HepG2 (cell line): ENCODE results near the gene CHCHD5. TPM values are rescaled to one million over a fixed set of nuclear protein-coding genes. Genes with fewer than 3 reads are reported as not detected.
A peak's percentile ranks its signal among the peaks of the same experiment; 100 is the strongest.

Experiments
- AHR ChIP-seq: IDR thresholded peaks from 2 replicates; pipeline ENCODE4 v1.6.1; 2018; ENCODE audit warnings: missing genetic modification reagents, missing compliant biosample characterization
- MTF2 ChIP-seq: sonication (generic); formaldehyde crosslinking; IDR thresholded peaks from 2 replicates; pipeline ENCODE4 v1.5.0; 2020; ENCODE audit warnings: missing genetic modification reagents, borderline replicate concordance
- MYC ChIP-seq: sonication (generic); formaldehyde crosslinking; IDR thresholded peaks from 2 replicates; pipeline ENCODE4 v1.9.0; 2021; ENCODE audit warnings: missing genetic modification reagents, borderline replicate concordance
- MZF1 ChIP-seq: sonication (generic); formaldehyde crosslinking; IDR thresholded peaks from 2 replicates; pipeline ENCODE4 v1.8.1; 2023; ENCODE audit warnings: mild to moderate bottlenecking, missing genetic modification reagents, borderline replicate concordance
- NCOA2 ChIP-seq: sonication (generic); formaldehyde crosslinking; IDR thresholded peaks from 2 replicates; pipeline ENCODE4 v1.8.0; 2022; ENCODE audit warnings: inconsistent platforms
- POLR2AphosphoS5 ChIP-seq: IDR thresholded peaks from 2 replicates; pipeline ENCODE4 v1.6.1; 2012; ENCODE audit warnings: low read depth, low read length
- POLR2G ChIP-seq: fragments of 200-400 bp; formaldehyde crosslinking; IDR thresholded peaks from 2 replicates; pipeline ENCODE4 v1.6.1; 2018; ENCODE audit warnings: mild to moderate bottlenecking, low read depth, low read length, moderate library complexity
- SAP130 ChIP-seq: IDR thresholded peaks from 2 replicates; pipeline ENCODE4 v1.6.1; 2016; ENCODE audit warnings: low read depth
- SMAD3 ChIP-seq: sonication (generic); formaldehyde crosslinking; IDR thresholded peaks from 2 replicates; pipeline ENCODE4 v1.4.0; 2020; ENCODE audit warnings: missing genetic modification reagents
- SRSF9 ChIP-seq: fragments of 200-400 bp; formaldehyde crosslinking; IDR thresholded peaks from 2 replicates; pipeline ENCODE4 v1.6.1; 2018; ENCODE audit warnings: borderline replicate concordance, mild to moderate bottlenecking, low read depth, low read length; ENCODE audit not compliant: insufficient read depth, poor library complexity, severe bottlenecking
- STAT5B ChIP-seq: sonication (generic); formaldehyde crosslinking; IDR thresholded peaks from 2 replicates; pipeline ENCODE4 v1.4.0; 2020; ENCODE audit warnings: missing genetic modification reagents
- TBX3 ChIP-seq: fragments of 450-650 bp; IDR thresholded peaks from 2 replicates; pipeline ENCODE4 v1.6.1; 2017; ENCODE audit warnings: antibody characterized with exemption, mild to moderate bottlenecking, inconsistent platforms, borderline replicate concordance
- ZMYM3 ChIP-seq: sonication (generic); formaldehyde crosslinking; IDR thresholded peaks from 2 replicates; pipeline ENCODE4 v1.5.1; 2020; ENCODE audit warnings: mild to moderate bottlenecking, missing genetic modification reagents
- ZNF143 ChIP-seq: sonication (generic); formaldehyde crosslinking; IDR thresholded peaks from 2 replicates; pipeline ENCODE4 v1.4.0; 2020; ENCODE audit warnings: missing genetic modification reagents
- ZNF33B ChIP-seq: sonication (generic); formaldehyde crosslinking; IDR thresholded peaks from 2 replicates; pipeline ENCODE4 v1.5.1; 2020; ENCODE audit warnings: mild to moderate bottlenecking, missing genetic modification reagents
- ZNF589 ChIP-seq: sonication (generic); formaldehyde crosslinking; conservative IDR thresholded peaks from 2 replicates; pipeline ENCODE4 v1.8.0; 2022; ENCODE audit warnings: mild to moderate bottlenecking, moderate library complexity, missing genetic modification reagents
- ZSCAN12 ChIP-seq: sonication (generic); formaldehyde crosslinking; IDR thresholded peaks from 2 replicates; pipeline ENCODE4 v1.9.0; 2021; ENCODE audit warnings: mild to moderate bottlenecking, missing genetic modification reagents
- polyA plus RNA-seq, 8 experiments: library from polyadenylated mRNA; depleted of rRNA in 3 of 8; stranded (reverse) in 7 of 8; unstranded in 1 of 8; fragments of >200 nt; fragmentation: Illumina TruSeq in 4 of 8; extraction: Trizol in 4 of 8; gene quantifications; 2 replicates each; pipeline versions ENCODE4 v1.2.1 to v1.2.3, GENCODE V29; 2011 to 2016; ENCODE audit warnings: low read depth in 4 of 8, missing spikeins in 1 of 8, mixed read lengths in 1 of 8; ENCODE audit not compliant: insufficient read depth in 1 of 8
- total RNA-seq, 5 experiments: library from RNA; depleted of rRNA; stranded (reverse); fragments of >200 nt; fragmentation: Illumina TruSeq; extraction: Trizol; gene quantifications; 2 replicates each; pipeline ENCODE4 v1.2.3, GENCODE V29; 2016; ENCODE audit warnings: low read depth in 1 of 5
- TF ChIP-seq, protein P1 (sequence below): sonication (generic); formaldehyde crosslinking; IDR thresholded peaks from 2 replicates; pipeline ENCODE4 v1.5.1; 2020; ENCODE audit warnings: mild to moderate bottlenecking, moderate library complexity, missing genetic modification reagents
- TF ChIP-seq, protein P2 (sequence below): sonication (generic); formaldehyde crosslinking; IDR thresholded peaks from 2 replicates; pipeline ENCODE4 v1.4.0; 2020; ENCODE audit warnings: missing genetic modification reagents, mild to moderate bottlenecking, borderline replicate concordance
- TF ChIP-seq, protein P3 (sequence below): sonication (generic); formaldehyde crosslinking; IDR thresholded peaks from 2 replicates; pipeline ENCODE4 v1.5.0; 2020; ENCODE audit warnings: mild to moderate bottlenecking, missing genetic modification reagents, borderline replicate concordance

CHCHD5 gene
- total and polyA plus RNA-seq, 2 of the 13 experiments (the other 11 are each of a cell fraction or from before 2014, with no cell fraction given) = 19.0 to 23.9 TPM

DNA sequence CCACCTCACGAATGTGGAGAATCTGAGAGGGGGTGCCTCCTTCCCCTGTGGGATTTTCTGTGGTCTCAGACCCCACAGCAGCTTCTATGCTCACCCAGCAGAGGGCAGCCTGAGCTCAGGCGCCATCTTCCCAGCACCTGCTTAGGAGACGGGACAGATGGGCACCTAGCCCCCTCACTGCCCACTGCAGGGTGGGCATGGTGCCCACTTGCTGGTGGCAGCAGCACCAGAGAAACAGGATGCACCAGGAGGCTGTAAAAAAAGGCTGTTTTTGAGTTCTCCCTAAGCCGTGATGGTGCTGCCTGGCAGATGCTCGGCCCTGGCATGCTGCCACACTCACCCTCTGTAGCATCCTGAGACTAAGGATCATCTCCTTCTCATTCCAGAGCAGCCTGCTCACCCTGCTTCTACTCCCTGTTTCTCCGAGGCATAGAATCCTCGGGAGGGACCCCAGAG, 42.2 kb downstream of the CHCHD5 start (continued):
- TF ChIP-seq MZF1 (CRISPR knock-in tag) (no peak), ZSCAN12 (CRISPR knock-in tag) (no peak), AHR (peak; percentile 71; the same call in 1 of the 2 replicates), MTF2 (CRISPR knock-in tag) (no peak), MYC (CRISPR knock-in tag) (0 out of 2 replicates have a peak, but pooled peaks have one; percentile 41), STAT5B (CRISPR knock-in tag) (no peak), SRSF9 (no peak), ZNF143 (no peak), TBX3 (no peak), NCOA2 (CRISPR knock-in tag) (0 out of 2 replicates have a peak, but pooled peaks have one; percentile 25), POLR2G (no peak), SMAD3 (CRISPR knock-in tag) (peak; percentile 61; the same call in 1 of the 2 replicates), ZNF33B (no peak), ZMYM3 (CRISPR knock-in tag) (peak; percentile 25; the same call in 1 of the 2 replicates), POLR2AphosphoS5 (no peak), ZNF589 (no peak), SAP130 (CRISPR knock-in tag) (peak; percentile 46; the same call in 1 of the 2 replicates)
- TF ChIP-seq, protein P1, sequence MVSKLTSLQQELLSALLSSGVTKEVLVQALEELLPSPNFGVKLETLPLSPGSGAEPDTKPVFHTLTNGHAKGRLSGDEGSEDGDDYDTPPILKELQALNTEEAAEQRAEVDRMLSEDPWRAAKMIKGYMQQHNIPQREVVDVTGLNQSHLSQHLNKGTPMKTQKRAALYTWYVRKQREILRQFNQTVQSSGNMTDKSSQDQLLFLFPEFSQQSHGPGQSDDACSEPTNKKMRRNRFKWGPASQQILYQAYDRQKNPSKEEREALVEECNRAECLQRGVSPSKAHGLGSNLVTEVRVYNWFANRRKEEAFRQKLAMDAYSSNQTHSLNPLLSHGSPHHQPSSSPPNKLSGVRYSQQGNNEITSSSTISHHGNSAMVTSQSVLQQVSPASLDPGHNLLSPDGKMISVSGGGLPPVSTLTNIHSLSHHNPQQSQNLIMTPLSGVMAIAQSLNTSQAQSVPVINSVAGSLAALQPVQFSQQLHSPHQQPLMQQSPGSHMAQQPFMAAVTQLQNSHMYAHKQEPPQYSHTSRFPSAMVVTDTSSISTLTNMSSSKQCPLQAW (CRISPR knock-in tag) = peak; percentile 63
- TF ChIP-seq, protein P2, sequence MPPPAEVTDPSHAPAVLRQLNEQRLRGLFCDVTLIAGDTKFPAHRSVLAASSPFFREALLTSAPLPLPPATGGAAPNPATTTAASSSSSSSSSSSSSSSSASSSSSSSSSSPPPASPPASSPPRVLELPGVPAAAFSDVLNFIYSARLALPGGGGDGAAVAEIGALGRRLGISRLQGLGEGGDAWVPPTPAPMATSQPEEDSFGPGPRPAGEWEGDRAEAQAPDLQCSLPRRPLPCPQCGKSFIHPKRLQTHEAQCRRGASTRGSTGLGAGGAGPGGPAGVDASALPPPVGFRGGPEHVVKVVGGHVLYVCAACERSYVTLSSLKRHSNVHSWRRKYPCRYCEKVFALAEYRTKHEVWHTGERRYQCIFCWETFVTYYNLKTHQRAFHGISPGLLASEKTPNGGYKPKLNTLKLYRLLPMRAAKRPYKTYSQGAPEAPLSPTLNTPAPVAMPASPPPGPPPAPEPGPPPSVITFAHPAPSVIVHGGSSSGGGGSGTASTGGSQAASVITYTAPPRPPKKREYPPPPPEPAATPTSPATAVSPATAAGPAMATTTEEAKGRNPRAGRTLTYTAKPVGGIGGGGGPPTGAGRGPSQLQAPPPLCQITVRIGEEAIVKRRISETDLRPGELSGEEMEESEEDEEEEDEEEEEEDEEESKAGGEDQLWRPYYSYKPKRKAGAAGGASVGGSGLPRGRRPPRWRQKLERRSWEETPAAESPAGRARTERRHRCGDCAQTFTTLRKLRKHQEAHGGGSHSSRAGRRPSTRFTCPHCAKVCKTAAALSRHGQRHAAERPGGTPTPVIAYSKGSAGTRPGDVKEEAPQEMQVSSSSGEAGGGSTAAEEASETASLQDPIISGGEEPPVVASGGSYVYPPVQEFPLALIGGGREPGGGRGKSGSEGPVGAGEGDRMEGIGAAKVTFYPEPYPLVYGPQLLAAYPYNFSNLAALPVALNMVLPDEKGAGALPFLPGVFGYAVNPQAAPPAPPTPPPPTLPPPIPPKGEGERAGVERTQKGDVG (CRISPR knock-in tag) = 0 out of 2 replicates have a peak, but pooled peaks have one; percentile 20
- TF ChIP-seq, protein P3, sequence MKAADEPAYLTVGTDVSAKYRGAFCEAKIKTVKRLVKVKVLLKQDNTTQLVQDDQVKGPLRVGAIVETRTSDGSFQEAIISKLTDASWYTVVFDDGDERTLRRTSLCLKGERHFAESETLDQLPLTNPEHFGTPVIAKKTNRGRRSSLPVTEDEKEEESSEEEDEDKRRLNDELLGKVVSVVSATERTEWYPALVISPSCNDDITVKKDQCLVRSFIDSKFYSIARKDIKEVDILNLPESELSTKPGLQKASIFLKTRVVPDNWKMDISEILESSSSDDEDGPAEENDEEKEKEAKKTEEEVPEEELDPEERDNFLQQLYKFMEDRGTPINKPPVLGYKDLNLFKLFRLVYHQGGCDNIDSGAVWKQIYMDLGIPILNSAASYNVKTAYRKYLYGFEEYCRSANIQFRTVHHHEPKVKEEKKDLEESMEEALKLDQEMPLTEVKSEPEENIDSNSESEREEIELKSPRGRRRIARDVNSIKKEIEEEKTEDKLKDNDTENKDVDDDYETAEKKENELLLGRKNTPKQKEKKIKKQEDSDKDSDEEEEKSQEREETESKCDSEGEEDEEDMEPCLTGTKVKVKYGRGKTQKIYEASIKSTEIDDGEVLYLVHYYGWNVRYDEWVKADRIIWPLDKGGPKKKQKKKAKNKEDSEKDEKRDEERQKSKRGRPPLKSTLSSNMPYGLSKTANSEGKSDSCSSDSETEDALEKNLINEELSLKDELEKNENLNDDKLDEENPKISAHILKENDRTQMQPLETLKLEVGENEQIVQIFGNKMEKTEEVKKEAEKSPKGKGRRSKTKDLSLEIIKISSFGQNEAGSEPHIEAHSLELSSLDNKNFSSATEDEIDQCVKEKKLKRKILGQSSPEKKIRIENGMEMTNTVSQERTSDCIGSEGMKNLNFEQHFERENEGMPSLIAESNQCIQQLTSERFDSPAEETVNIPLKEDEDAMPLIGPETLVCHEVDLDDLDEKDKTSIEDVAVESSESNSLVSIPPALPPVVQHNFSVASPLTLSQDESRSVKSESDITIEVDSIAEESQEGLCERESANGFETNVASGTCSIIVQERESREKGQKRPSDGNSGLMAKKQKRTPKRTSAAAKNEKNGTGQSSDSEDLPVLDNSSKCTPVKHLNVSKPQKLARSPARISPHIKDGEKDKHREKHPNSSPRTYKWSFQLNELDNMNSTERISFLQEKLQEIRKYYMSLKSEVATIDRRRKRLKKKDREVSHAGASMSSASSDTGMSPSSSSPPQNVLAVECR (CRISPR knock-in tag) = no peak
